HepG2 (cell line): ENCODE data around the gene NDST1. TPM values are rescaled to one million over a fixed set of nuclear protein-coding genes. Genes with fewer than 3 reads are reported as not detected.

ENCODE experiments used
- CREB1 ChIP-seq, 2 experiments: fragments of 450-650 bp in 1 of 2; IDR thresholded peaks; 2 replicates each; pipeline ENCODE4 v1.6.1; 2016 to 2017; ENCODE audit warnings: control low read depth in 1 of 2, mild to moderate bottlenecking in 1 of 2, missing compliant biosample characterization in 1 of 2, missing genetic modification characterization in 1 of 2
- EHMT2 ChIP-seq: fragments of 200-600 bp; sonication (generic); IDR thresholded peaks from 2 replicates; pipeline ENCODE4 v1.7.0; 2017; ENCODE audit warnings: antibody characterized with exemption, low read depth, low read length, borderline replicate concordance
- ELF3 ChIP-seq: IDR thresholded peaks from 2 replicates; pipeline ENCODE4 v1.6.1; 2016; ENCODE audit warnings: missing genetic modification reagents, missing compliant biosample characterization
- GZF1 ChIP-seq: sonication (generic); formaldehyde crosslinking; IDR thresholded peaks from 2 replicates; pipeline ENCODE4 v1.5.1; 2020; ENCODE audit warnings: mild to moderate bottlenecking, missing genetic modification reagents
- HES4 ChIP-seq: sonication (generic); formaldehyde crosslinking; IDR thresholded peaks from 2 replicates; pipeline ENCODE4 v1.9.0; 2021; ENCODE audit warnings: mild to moderate bottlenecking, missing genetic modification reagents, borderline replicate concordance
- KAT8 ChIP-seq: IDR thresholded peaks from 2 replicates; pipeline ENCODE4 v1.6.1; 2016; ENCODE audit warnings: missing genetic modification reagents, missing compliant biosample characterization
- NKX3-1 ChIP-seq: sonication (generic); formaldehyde crosslinking; IDR thresholded peaks from 2 replicates; pipeline ENCODE4 v1.5.0; 2020; ENCODE audit warnings: missing genetic modification reagents
- TCF12 ChIP-seq, 2 experiments: fragments of 450-650 bp in 1 of 2; sonication (generic) in 1 of 2; formaldehyde crosslinking in 1 of 2; IDR thresholded peaks; 2 replicates each; pipeline versions ENCODE4 v1.6.1 to v1.8.0; 2017 to 2022; ENCODE audit warnings: antibody characterized with exemption in 1 of 2, mild to moderate bottlenecking in 1 of 2, missing genetic modification reagents in 1 of 2, moderate library complexity in 1 of 2
- TCF7L2 ChIP-seq: IDR thresholded peaks from 2 replicates; pipeline ENCODE4 v1.6.1; 2011; ENCODE audit warnings: mild to moderate bottlenecking, low read depth, low read length, moderate library complexity
- ZNF121 ChIP-seq: sonication (generic); formaldehyde crosslinking; IDR thresholded peaks from 2 replicates; pipeline ENCODE4 v1.5.0; 2020; ENCODE audit warnings: mild to moderate bottlenecking, missing genetic modification reagents
- ZNF446 ChIP-seq: sonication (generic); formaldehyde crosslinking; IDR thresholded peaks from 2 replicates; pipeline ENCODE4 v1.5.0; 2020; ENCODE audit warnings: mild to moderate bottlenecking, missing genetic modification reagents
- ZNF607 ChIP-seq: sonication (generic); formaldehyde crosslinking; IDR thresholded peaks from 2 replicates; pipeline ENCODE4 v1.5.1; 2020; ENCODE audit warnings: missing genetic modification reagents, mild to moderate bottlenecking, borderline replicate concordance
- ZNF713 ChIP-seq: sonication (generic); formaldehyde crosslinking; IDR thresholded peaks from 2 replicates; pipeline ENCODE4 v1.4.0; 2020; ENCODE audit warnings: mild to moderate bottlenecking, missing genetic modification reagents
- ZNF749 ChIP-seq: sonication (generic); formaldehyde crosslinking; IDR thresholded peaks from 2 replicates; pipeline ENCODE4 v1.8.0; 2022; ENCODE audit warnings: mild to moderate bottlenecking, missing genetic modification reagents, moderate library complexity, borderline replicate concordance
- polyA plus RNA-seq, 8 experiments: library from polyadenylated mRNA; depleted of rRNA in 3 of 8; stranded (reverse) in 7 of 8; unstranded in 1 of 8; fragments of >200 nt; fragmentation: Illumina TruSeq in 4 of 8; extraction: Trizol in 4 of 8; gene quantifications; 2 replicates each; pipeline versions ENCODE4 v1.2.1 to v1.2.3, GENCODE V29; 2011 to 2016; ENCODE audit warnings: low read depth in 4 of 8, missing spikeins in 1 of 8, mixed read lengths in 1 of 8; ENCODE audit not compliant: insufficient read depth in 1 of 8
- total RNA-seq, 5 experiments: library from RNA; depleted of rRNA; stranded (reverse); fragments of >200 nt; fragmentation: Illumina TruSeq; extraction: Trizol; gene quantifications; 2 replicates each; pipeline ENCODE4 v1.2.3, GENCODE V29; 2016; ENCODE audit warnings: low read depth in 1 of 5
- TF ChIP-seq, protein P1 (sequence below), 2 experiments: sonication (generic) in 1 of 2; formaldehyde crosslinking in 1 of 2; IDR thresholded peaks; 2 replicates each; pipeline versions ENCODE4 v1.4.0 to v1.6.1; 2016 to 2020; ENCODE audit warnings: borderline replicate concordance in 1 of 2, low read depth in 1 of 2, mild to moderate bottlenecking in 1 of 2, missing genetic modification reagents in 1 of 2
- TF ChIP-seq, protein P2 (sequence below): sonication (generic); formaldehyde crosslinking; IDR thresholded peaks from 2 replicates; pipeline ENCODE4 v1.5.1; 2020; ENCODE audit warnings: mild to moderate bottlenecking, missing genetic modification reagents, moderate library complexity
- TF ChIP-seq, protein P3 (sequence below): sonication (generic); formaldehyde crosslinking; IDR thresholded peaks from 2 replicates; pipeline ENCODE4 v1.5.0; 2020; ENCODE audit warnings: mild to moderate bottlenecking, low read depth, missing genetic modification reagents, borderline replicate concordance

The NDST1 gene
- total and polyA plus RNA-seq, 2 of the 13 experiments (the other 11 are each of a cell fraction or from before 2014, with no cell fraction given), result 23.8 to 26.2 TPM

DNA sequence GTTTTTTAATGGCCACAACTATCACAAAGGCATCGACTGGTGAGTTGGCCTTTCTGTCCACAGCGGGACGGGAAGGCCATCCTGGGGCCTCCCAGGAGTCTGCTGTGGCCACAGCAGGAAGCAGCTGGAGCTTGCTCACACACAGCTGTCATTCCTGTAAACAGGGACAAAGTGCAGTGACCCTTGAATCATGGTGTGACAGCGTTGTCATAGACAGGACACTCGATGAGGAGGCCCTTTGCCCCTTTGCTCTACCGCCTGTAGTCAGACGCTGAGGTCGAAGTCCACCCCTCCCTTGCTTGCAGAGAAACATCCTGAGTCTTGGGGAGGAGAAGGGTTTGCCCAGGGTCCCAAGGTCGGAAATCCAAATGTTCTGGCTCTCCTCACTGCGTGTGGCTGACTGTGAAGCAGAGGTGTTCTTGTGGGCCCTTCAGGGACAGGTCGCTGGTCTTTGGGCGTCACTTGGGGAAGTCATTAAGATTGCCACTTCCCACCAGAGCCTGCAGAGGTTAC lies 35.1 kb downstream of the NDST1 start (continued):
- TF ChIP-seq ZNF749 (CRISPR knock-in tag) (no peak; the same call in 1 of the 2 replicates), TCF12 (IDR thresholded peaks at IDR 0.05) (no peak), TCF12 (CRISPR knock-in tag; IDR thresholded peaks at IDR 0.05) (peak; percentile 99), ZNF121 (peak; percentile 85), ZNF607 (CRISPR knock-in tag) (peak; percentile 80; the same call in 1 of the 2 replicates), ZNF713 (no peak), CREB1 (IDR thresholded peaks at IDR 0.05) (peak; percentile 85), CREB1 (CRISPR knock-in tag; IDR thresholded peaks at IDR 0.05) (peak; percentile 92), ZNF446 (CRISPR knock-in tag) (peak; percentile 23; the same call in 1 of the 2 replicates), KAT8 (CRISPR knock-in tag) (peak; percentile 90), ELF3 (CRISPR knock-in tag) (peak; percentile 100), NKX3-1 (CRISPR knock-in tag) (no peak), EHMT2 (no peak), TCF7L2 (no peak), GZF1 (CRISPR knock-in tag) (peak; percentile 89; the same call in 1 of the 2 replicates), HES4 (CRISPR knock-in tag) (0 out of 2 replicates have a peak, but pooled peaks have one; percentile 46)
- TF ChIP-seq, protein P1, sequence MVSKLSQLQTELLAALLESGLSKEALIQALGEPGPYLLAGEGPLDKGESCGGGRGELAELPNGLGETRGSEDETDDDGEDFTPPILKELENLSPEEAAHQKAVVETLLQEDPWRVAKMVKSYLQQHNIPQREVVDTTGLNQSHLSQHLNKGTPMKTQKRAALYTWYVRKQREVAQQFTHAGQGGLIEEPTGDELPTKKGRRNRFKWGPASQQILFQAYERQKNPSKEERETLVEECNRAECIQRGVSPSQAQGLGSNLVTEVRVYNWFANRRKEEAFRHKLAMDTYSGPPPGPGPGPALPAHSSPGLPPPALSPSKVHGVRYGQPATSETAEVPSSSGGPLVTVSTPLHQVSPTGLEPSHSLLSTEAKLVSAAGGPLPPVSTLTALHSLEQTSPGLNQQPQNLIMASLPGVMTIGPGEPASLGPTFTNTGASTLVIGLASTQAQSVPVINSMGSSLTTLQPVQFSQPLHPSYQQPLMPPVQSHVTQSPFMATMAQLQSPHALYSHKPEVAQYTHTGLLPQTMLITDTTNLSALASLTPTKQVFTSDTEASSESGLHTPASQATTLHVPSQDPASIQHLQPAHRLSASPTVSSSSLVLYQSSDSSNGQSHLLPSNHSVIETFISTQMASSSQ (IDR thresholded peaks at IDR 0.05; ENCODE audit: low read depth), result peak; percentile 72; the same call in 1 of the 2 replicates
- TF ChIP-seq, protein P1 (CRISPR knock-in tag; IDR thresholded peaks at IDR 0.05; ENCODE audit: borderline replicate concordance), result peak; percentile 93
- TF ChIP-seq, protein P2, sequence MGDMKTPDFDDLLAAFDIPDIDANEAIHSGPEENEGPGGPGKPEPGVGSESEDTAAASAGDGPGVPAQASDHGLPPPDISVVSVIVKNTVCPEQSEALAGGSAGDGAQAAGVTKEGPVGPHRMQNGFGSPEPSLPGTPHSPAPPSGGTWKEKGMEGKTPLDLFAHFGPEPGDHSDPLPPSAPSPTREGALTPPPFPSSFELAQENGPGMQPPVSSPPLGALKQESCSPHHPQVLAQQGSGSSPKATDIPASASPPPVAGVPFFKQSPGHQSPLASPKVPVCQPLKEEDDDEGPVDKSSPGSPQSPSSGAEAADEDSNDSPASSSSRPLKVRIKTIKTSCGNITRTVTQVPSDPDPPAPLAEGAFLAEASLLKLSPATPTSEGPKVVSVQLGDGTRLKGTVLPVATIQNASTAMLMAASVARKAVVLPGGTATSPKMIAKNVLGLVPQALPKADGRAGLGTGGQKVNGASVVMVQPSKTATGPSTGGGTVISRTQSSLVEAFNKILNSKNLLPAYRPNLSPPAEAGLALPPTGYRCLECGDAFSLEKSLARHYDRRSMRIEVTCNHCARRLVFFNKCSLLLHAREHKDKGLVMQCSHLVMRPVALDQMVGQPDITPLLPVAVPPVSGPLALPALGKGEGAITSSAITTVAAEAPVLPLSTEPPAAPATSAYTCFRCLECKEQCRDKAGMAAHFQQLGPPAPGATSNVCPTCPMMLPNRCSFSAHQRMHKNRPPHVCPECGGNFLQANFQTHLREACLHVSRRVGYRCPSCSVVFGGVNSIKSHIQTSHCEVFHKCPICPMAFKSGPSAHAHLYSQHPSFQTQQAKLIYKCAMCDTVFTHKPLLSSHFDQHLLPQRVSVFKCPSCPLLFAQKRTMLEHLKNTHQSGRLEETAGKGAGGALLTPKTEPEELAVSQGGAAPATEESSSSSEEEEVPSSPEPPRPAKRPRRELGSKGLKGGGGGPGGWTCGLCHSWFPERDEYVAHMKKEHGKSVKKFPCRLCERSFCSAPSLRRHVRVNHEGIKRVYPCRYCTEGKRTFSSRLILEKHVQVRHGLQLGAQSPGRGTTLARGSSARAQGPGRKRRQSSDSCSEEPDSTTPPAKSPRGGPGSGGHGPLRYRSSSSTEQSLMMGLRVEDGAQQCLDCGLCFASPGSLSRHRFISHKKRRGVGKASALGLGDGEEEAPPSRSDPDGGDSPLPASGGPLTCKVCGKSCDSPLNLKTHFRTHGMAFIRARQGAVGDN (CRISPR knock-in tag), result peak; percentile 100
- TF ChIP-seq, protein P3, sequence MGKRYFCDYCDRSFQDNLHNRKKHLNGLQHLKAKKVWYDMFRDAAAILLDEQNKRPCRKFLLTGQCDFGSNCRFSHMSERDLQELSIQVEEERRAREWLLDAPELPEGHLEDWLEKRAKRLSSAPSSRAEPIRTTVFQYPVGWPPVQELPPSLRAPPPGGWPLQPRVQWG (CRISPR knock-in tag), result no peak
